HG03045 (cell line): ENCODE results near the gene GPSM1.

Source experiments
- ATAC-seq: cut with Tn5 transposase; IDR thresholded peaks from one replicate; pipeline ENCODE4 v1.9.1; 2021; ENCODE audit warnings: mild to moderate bottlenecking, moderate library complexity; ENCODE audit not compliant: unreplicated experiment

Gene GPSM1

GRCh38 chr9:136373300-136374182, 46.2 kb downstream of the GPSM1 start, which contains the start of gene CARD9:
TSS of gene CARD9 (minus strand) at chr9:136373669. CDS start at chr9:136372078, 1,591 bp downstream.
- ATAC-seq, result no peak

DNA sequence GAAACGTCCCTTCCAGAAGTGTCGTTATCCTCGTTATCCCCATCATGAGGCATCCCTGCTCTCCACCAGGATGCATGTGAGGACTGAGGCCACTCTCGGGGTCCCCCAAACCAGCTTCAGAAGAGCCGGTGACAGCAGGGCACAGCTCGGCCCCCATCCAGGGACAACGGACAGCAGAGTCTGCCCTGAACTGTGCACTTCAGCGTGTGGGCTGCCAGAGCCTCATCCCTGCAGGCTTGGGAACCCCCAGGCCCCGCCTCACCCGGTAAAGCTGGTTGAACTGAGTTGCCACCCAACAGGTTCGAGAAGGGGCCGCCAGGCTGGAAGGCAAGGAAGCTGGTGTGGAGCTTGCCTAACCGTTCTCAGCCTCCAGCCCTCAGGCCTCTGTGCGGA, 46.8 kb downstream of the GPSM1 start:
- ATAC-seq, result no peak

GRCh38 chr9:136375096-136375495, 47.8 kb downstream of the GPSM1 start:
- no peak for ATAC-seq

- no peak for ATAC-seq
Measured at GRCh38 chr9:136376457-136376856, 49.1 kb downstream of the GPSM1 start.

DNA sequence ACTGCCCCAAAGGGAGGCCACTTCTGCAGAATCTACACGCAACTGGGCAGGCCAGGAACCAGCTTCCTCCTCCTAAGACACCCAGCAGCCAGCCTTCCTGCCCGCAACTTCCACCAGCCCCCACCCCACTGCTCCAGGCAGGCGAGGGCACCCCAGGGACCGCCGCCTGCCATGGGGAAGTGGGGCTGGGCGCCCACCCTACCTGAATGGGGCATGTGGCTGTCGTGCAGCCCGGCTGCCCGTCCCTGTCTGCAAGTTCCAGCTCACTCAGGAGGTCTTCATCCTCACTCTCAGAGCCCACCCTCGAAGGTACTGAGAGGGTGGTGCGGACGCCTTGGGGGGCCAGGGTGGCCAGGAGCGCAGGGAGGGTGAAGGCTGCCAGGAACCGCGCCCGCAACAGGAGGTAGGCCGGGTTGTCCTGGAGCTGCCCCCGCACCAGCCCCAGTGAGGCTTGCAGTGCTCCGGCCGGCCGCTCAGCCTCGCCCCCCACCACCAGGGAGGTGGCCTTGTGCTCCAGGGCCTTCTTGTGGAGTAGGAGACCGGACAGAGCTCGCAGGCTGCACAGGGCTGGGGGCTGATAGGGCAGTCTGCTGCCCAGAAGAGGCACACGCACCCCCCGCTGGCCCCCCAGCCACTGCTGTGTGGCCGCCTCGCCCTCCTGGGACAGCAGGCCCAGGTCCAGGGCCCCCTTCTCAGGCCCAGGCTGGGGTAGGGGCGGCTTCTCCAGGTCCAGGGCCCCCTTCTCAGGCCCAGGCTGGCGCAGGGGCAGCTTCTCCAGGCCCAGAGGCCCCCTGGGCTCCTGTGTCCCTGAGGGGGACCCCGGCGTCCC, 50.2 kb downstream of the GPSM1 start:
- ATAC-seq, result no peak

DNA sequence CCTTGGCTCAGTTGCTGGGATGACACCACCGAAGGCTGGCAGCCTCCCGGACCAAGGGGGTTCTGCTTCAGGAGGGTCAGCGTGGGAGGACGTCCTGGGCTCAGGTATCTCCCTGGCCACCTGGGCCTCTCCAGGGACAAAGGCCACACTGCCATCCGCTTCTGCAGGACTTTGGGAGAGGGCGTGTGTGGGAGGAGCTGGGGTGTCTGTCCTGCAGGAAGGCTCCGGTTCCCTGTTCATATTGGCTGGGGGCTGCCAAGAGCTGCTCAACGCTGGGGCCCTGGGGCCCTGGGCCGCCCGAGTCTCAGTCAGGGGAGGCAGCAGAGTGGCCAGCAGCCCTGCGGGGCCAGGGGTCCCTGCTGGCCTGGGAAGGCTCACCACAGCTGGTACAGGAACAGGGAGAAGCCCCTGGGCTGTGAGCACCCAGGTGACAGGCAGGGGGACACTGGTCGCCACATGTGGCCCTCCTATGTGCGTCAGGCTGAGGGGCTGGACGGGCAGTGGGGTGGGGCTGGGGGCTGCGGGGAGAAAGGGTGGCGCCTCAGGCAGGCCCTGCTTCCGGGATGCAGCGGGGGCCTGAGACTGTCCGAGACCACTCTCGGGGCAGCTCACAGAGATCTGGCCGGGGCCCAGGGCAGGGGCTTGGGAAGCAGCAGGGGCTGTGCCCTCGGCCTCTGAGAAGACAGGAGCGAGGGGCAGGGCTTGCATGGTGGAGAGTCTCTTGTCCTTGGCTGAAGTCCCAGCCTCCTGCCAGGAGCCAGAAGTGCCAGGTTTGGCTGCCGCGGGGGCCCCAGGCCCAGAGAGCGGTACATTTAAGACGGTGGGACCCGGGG, 51.0 kb downstream of the GPSM1 start:
- no peak for ATAC-seq

GRCh38 chr9:136379003-136379287, 51.6 kb downstream of the GPSM1 start:
- ATAC-seq, result no peak

DNA sequence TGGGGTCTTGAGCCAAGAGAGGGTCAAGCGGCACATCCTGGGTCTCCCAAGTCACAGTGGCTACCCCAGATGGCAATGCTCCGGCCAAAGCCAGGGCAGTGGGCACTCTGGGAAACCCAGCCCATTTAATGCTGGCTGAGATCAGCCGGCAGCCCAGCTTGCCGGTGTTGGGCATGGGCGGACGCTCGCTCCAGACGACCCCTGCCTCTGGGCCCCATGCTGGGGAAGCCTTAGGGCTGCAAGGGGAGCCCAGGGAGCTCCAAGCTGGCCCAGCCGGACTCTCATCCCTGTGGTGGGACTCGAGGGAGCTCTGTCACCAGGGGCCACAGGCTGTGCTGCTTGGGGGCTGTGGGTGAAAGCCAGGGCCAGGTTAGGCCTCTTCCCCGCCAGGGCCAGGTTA, 52.1 kb downstream of the GPSM1 start:
- no peak for ATAC-seq

DNA sequence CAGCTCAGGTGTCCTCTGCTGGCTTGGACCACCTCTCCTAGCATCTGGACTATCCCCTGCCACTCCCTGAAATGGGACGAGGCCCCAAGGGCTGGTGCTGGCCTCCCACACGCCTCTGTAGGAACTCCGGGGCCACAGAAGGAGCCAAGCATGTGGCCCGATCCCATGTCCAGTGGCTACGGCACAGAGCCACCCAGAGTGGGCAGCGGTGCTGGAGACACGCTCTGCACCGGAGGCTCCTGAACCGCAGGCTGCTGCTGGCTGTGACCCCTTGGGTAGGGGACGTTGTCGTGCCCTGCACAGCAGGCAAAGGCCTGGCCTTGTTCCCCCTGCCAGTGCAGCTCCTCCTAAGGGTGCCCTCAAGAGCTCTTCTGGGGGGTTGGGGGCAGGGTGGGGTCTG, 52.6 kb downstream of the GPSM1 start:
- ATAC-seq, result no peak

DNA sequence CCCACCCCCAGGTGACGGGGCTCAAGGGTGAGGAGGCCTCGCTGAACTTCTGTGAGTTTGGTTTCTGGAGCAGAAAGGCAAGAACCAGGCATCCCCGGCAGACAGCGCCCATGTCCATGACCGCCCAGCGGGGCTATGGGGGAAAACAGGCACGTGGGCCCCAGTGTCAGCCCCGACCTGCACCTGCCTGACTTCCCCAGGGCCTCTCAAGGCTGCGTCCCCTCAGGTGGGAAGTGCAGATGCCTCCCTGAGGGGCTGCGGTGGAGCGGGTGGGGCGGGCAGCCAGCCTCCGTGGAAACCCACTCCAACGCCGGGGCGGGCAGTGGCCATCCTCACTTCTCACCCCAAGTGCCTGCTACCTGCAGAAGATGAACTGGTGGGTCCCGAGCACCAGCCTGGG, 53.0 kb downstream of the GPSM1 start:
- ATAC-seq, result no peak

- ATAC-seq, result no peak
Measured at GRCh38 chr9:136381311-136381710, 54.0 kb downstream of the GPSM1 start.

- ATAC-seq, result no peak
Measured at GRCh38 chr9:136381966-136382513, 54.7 kb downstream of the GPSM1 start.

DNA sequence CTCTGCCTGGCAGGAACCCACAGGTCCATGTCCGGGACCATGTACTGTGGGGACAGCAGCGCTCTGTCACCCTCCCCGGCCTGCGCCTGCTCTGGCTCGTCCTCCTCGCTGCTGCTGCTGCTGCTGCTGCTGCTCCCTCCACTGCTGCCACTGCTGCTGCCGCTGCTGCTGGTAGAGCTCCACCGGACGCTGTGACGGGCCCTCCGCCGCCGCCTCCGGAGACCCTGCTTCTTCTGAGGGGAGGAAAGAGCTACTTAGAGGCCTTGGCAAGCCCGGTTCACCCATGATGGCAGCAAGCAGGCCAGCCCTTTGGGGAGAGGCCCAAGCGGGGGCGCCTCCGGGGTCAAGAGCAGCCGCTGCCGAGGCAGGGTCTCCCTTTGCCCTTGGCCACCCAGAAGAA, 56.1 kb downstream of the GPSM1 start:
- no peak for ATAC-seq

DNA sequence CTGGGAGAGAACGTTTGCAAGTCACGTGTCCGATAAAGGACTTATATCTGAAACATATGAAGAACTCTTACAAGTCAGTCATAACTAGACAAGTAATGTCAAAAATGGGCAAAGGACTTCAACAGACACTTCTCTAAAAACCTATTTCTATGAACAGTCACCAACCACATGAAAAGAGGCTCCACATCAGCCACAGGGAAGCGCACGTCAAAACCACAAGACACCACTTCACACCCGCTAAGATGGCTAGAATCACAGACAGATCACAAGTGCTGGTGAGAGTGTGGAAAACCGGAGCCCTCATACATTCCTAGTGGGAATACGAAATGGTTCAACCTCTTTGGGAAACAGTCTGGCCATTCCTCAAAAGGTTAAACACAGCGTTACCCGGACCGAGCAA, 57.7 kb downstream of the GPSM1 start:
- ATAC-seq, result no peak

GRCh38 chr9:136386018-136386417, 58.7 kb downstream of the GPSM1 start:
- ATAC-seq, result no peak

- no peak for ATAC-seq
Measured at GRCh38 chr9:136387217-136387616, 59.9 kb downstream of the GPSM1 start.

- ATAC-seq, result no peak
Measured at GRCh38 chr9:136389396-136389795, 62.1 kb downstream of the GPSM1 start.

GRCh38 chr9:136391737-136392537, 64.6 kb downstream of the GPSM1 start:
- ATAC-seq, result no peak

- ATAC-seq, result no peak
Measured at GRCh38 chr9:136392538-136393449, 65.5 kb downstream of the GPSM1 start.
